Stomach (tissue), 9 donors: Measurements from ENCODE around the gene GAL3ST2. TPM values are rescaled to one million over a fixed set of nuclear protein-coding genes. Genes with fewer than 3 reads are reported as not detected.

ENCODE experiments used
- DNase-seq, 2 donors: peaks; one replicate each; pipeline versions ENCODE4 v3.0.0 to v3.0.0-alpha.2; 2013 to 2019
- H3K27ac ChIP-seq, 5 donors: fragments of 200-600 bp in 4 of 5; sonication (generic) in 4 of 5; one replicate each; pipeline ENCODE4 v1.5.1; 2013 to 2019; ENCODE audit warnings: mild to moderate bottlenecking in 1 of 5, moderate library complexity in 1 of 5
- H3K27me3 ChIP-seq, 3 donors: fragments of 200-600 bp; sonication (generic); one replicate each; pipeline ENCODE4 v1.5.1; 2017 to 2019; ENCODE audit warnings: mixed run types in 1 of 3
- H3K36me3 ChIP-seq, 4 donors: fragments of 200-600 bp; sonication (generic); 1 replicate in 3 of 4; 2 replicates in 1 of 4; pipeline ENCODE4 v1.5.1; 2016 to 2019
- H3K4me1 ChIP-seq, 4 donors: fragments of 200-600 bp; sonication (generic); one replicate each; pipeline ENCODE4 v1.5.1; 2016 to 2019
- H3K4me3 ChIP-seq, 4 donors: fragments of 200-600 bp; sonication (generic) in 3 of 4; one replicate each; pipeline ENCODE4 v1.5.1; 2016 to 2019; ENCODE audit warnings: mild to moderate bottlenecking in 1 of 4
- H3K9me3 ChIP-seq, 4 donors: fragments of 200-600 bp; sonication (generic); one replicate each; pipeline ENCODE4 v1.5.1; 2016 to 2019
- CTCF ChIP-seq, 7 experiments: fragments of 450-650 bp in 4 of 7; fragments of 200-600 bp in 3 of 7; sonication (generic) in 3 of 7; IDR thresholded peaks; one replicate each; pipeline ENCODE4 v1.5.1; 2016 to 2019; ENCODE audit warnings: antibody characterized with exemption in 7 of 7, control low read depth in 2 of 7, mild to moderate bottlenecking in 1 of 7
- EP300 ChIP-seq: sonication (generic); formaldehyde crosslinking; IDR thresholded peaks from one replicate; pipeline ENCODE4 v1.6.1; 2017; ENCODE audit warnings: antibody characterized with exemption
- POLR2A ChIP-seq, 4 donors: fragments of 450-650 bp; IDR thresholded peaks; one replicate each; pipeline ENCODE4 v1.6.1; 2016; ENCODE audit warnings: antibody characterized with exemption in 4 of 4, control low read depth in 2 of 4, mild to moderate bottlenecking in 1 of 4, moderate library complexity in 1 of 4
- POLR2AphosphoS5 ChIP-seq, 3 donors: sonication (generic); formaldehyde crosslinking; IDR thresholded peaks; one replicate each; pipeline ENCODE4 v1.6.1; 2016; ENCODE audit warnings: antibody characterized with exemption in 3 of 3
- WGBS, 5 donors: extraction: QIAGEN DNeasy Blood & Tissue Kit in 3 of 5; methylation state at CpG; one replicate each; pipeline versions ENCODE4 v1.1.5 to v1.1.7; 2013 to 2018; 5-methylcytosine and 5-hydroxymethylcytosine counted together
- intact Hi-C: fragments of 100-400 bp; cut with DNase I; formaldehyde crosslinking; loops from one replicate; pipeline ENCODE4 v1.15.1; 2023; ENCODE audit warnings: low total_unique reads
- polyA plus RNA-seq, 3 donors: library from polyadenylated mRNA; stranded (reverse); fragments of 200-250 nt; gene quantifications; one replicate each; pipeline ENCODE4 v1.2.3, GENCODE V29; 2013
- total RNA-seq, 5 donors: library from RNA; depleted of rRNA; stranded (reverse); fragments of >200 nt; gene quantifications; one replicate each; pipeline versions ENCODE4 v1.1.0 to v1.2.3, GENCODE V29; 2014 to 2016
- donor health status: healthy with polysubstance abuse.
- donor health status: Bipolar disorder and iron deficiency.
- donor health status: healthy.

GAL3ST2 gene
- total and polyA plus RNA-seq, 8 donors = 311 TPM; not detected in 7

GRCh38 chr2:241734467-241735208 is 42.0 kb upstream of the GAL3ST2 start, which contains the start of gene D2HGDH:
Gene D2HGDH (plus strand): TSS chr2:241734630. CDS start chr2:241735225, 595 bp downstream.
- TF ChIP-seq CTCF (IDR thresholded peaks at IDR 0.05) (no peak), EP300 (no peak), POLR2AphosphoS5 (IDR thresholded peaks at IDR 0.05) (peak in 2 of 3 donors; percentile 75 to 78), POLR2A (IDR thresholded peaks at IDR 0.05) (no peak)
- no peaks in the 10 kb centered on the region for H3K27me3 ChIP-seq
- H3K36me3 ChIP-seq = peaks cover 0 to 8% (median 4%) of the 10 kb centered on the region in 4 donors
- H3K4me1 ChIP-seq = peaks cover 5 to 37% (median 17%) of the 10 kb centered on the region in 4 donors
- intact Hi-C loops = no loop called here
- 1 to 2% (median 1%) methylated on average over 9 to 96 of the region's 98 CpGs for WGBS, 5 donors
- H3K27ac ChIP-seq = peak within 1 kb of the TSS; percentile 88 to 94 (median 93)
- peak; percentile 97 for DNase-seq
- no peaks in the 10 kb centered on the region for H3K9me3 ChIP-seq
- H3K4me3 ChIP-seq = peak within 1 kb of the TSS; percentile 85 to 93 (median 92)

- H3K4me1 ChIP-seq = peaks cover 5 to 52% (median 17%) of the 10 kb centered on the region in 4 donors
- H3K36me3 ChIP-seq = peaks cover 0 to 11% (median 4%) of the 10 kb centered on the region in 4 donors
- intact Hi-C loops = no loop called here
- 74 to 79% (median 78%) methylated on average over 3 of the region's 3 CpGs for WGBS, 5 donors
- H3K4me3 ChIP-seq = peak overlapping the region in 1 of 4 donors; percentile 91
- H3K27ac ChIP-seq = no peak overlapping the region
- no peaks in the 10 kb centered on the region for H3K27me3 ChIP-seq
- TF ChIP-seq POLR2A (IDR thresholded peaks at IDR 0.05) = no peak
- TF ChIP-seq CTCF (IDR thresholded peaks at IDR 0.05) = no peak
- TF ChIP-seq EP300 = no peak
- TF ChIP-seq POLR2AphosphoS5 (IDR thresholded peaks at IDR 0.05) = no peak
- no peaks in the 10 kb centered on the region for H3K9me3 ChIP-seq
- DNase-seq = no peak
Observed at GRCh38 chr2:241736111-241736510, 40.5 kb upstream of the GAL3ST2 start.

GRCh38 chr2:241738040-241738686 is 38.5 kb upstream of the GAL3ST2 start:
- H3K27me3 ChIP-seq = no peaks in the 10 kb centered on the region
- H3K4me1 ChIP-seq = peaks cover 5 to 46% (median 17%) of the 10 kb centered on the region in 4 donors
- no peak overlapping the region for H3K27ac ChIP-seq
- WGBS, 5 donors = 92 to 95% (median 95%) methylated on average over 13 to 17 of the region's 17 CpGs
- no peaks in the 10 kb centered on the region for H3K9me3 ChIP-seq
- intact Hi-C loops = no loop called here
- DNase-seq = no peak
- no peak for TF ChIP-seq POLR2AphosphoS5 (IDR thresholded peaks at IDR 0.05)
- no peak for TF ChIP-seq EP300
- TF ChIP-seq POLR2A (IDR thresholded peaks at IDR 0.05) = no peak
- peaks cover 0 to 19% (median 8%) of the 10 kb centered on the region in 4 donors for H3K36me3 ChIP-seq
- H3K4me3 ChIP-seq = no peak overlapping the region

- 88 to 94% (median 93%) methylated on average over 12 to 15 of the region's 15 CpGs for WGBS, 5 donors
- TF ChIP-seq POLR2AphosphoS5 (IDR thresholded peaks at IDR 0.05) (no peak), POLR2A (IDR thresholded peaks at IDR 0.05) (no peak), EP300 (no peak), CTCF (IDR thresholded peaks at IDR 0.05) (no peak)
- Histone ChIP-seq H3K27ac (no peak overlapping the region), H3K27me3 (no peaks in the 10 kb centered on the region), H3K4me1 (peaks cover under 1 to 36% (median 10%) of the 10 kb centered on the region in 4 donors), H3K36me3 (peaks cover 8 to 30% (median 18%) of the 10 kb centered on the region in 4 donors), H3K9me3 (no peaks in the 10 kb centered on the region), H3K4me3 (no peak overlapping the region)
- DNase-seq = no peak
- intact Hi-C loops = no loop called here
Observed at GRCh38 chr2:241739177-241739576, 37.4 kb upstream of the GAL3ST2 start.
